ENCODE measurements around the gene FRA10AC1.

Gene FRA10AC1

DNA sequence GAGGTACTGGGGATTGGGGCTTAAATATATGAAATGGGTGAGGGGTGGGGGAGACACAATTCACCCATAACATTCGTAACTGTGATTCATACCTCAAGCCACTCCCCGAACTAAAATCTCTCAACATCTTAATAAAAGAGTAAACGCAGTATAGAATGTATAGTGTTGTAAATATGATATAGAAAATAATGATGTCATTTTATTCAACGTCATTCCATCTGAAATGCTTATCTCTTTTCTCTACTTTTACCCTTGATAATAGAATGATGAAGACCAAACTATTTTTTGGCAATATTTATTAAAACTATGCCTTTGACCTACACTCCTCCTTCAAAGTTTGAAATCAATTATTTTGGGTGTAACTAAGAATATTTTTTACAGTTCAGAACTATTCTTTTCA is 36.4 kb downstream of the FRA10AC1 start:
- Histone ChIP-seq H3K79me2 (ENCODE audit: control insufficient read depth, low read length) (no peaks in the 10 kb centered on the region), H3K4me1 (ENCODE audit: control insufficient read depth, low read length) (no peaks in the 10 kb centered on the region), H3K9me3 (ENCODE audit: control insufficient read depth, insufficient read depth, low read length) (no peaks in the 10 kb centered on the region), H3K4me3 (ENCODE audit: low read length) (no peak overlapping the region), H4K20me1 (ENCODE audit: control insufficient read depth, insufficient read depth, low read depth, low read length) (no peaks in the 10 kb centered on the region), H3K36me3 (ENCODE audit: control insufficient read depth, low read length) (peaks cover 18% of the 10 kb centered on the region), H3F3A (ENCODE audit: control insufficient read depth, insufficient read depth) (no peaks in the 10 kb centered on the region), H3K9me2 (replicated peaks; ENCODE audit: control insufficient read depth, low read length) (no peaks in the 10 kb centered on the region), H3K27ac (ENCODE audit: low read depth, low read length) (no peak overlapping the region), H3K4me2 (ENCODE audit: low read length) (no peak overlapping the region), H3K27me3 (ENCODE audit: control insufficient read depth, low read length) (no peaks in the 10 kb centered on the region)
- no peak for TF ChIP-seq EZH2phosphoT487 (IDR thresholded peaks at IDR 0.05; ENCODE audit: borderline replicate concordance, low read length)
- TF ChIP-seq, protein P1, sequence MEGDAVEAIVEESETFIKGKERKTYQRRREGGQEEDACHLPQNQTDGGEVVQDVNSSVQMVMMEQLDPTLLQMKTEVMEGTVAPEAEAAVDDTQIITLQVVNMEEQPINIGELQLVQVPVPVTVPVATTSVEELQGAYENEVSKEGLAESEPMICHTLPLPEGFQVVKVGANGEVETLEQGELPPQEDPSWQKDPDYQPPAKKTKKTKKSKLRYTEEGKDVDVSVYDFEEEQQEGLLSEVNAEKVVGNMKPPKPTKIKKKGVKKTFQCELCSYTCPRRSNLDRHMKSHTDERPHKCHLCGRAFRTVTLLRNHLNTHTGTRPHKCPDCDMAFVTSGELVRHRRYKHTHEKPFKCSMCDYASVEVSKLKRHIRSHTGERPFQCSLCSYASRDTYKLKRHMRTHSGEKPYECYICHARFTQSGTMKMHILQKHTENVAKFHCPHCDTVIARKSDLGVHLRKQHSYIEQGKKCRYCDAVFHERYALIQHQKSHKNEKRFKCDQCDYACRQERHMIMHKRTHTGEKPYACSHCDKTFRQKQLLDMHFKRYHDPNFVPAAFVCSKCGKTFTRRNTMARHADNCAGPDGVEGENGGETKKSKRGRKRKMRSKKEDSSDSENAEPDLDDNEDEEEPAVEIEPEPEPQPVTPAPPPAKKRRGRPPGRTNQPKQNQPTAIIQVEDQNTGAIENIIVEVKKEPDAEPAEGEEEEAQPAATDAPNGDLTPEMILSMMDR (IDR thresholded peaks at IDR 0.05; ENCODE audit: low read depth, low read length, poor library complexity, severe bottlenecking), result no peak

DNA sequence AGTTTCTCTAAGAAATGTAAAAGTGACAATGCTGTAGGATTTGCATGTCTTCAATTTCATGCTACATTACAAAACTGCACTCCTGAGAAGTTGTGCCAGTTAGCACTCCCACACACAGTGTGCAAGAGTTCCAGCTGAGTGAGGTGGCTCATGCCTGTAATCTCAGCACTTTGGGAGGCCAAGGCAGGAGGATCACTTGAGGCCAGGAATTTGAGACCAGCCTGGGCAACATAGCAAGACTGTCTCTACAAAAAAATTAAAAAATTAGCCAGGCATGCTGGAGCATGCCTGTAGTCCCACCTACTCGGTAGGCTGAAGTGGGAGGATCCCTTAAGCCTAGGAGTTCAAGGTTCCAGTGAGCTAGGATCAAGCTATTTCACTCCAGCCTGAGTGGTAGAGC is 44.6 kb downstream of the FRA10AC1 start:
- Histone ChIP-seq H4K20me1 (ENCODE audit: control insufficient read depth, insufficient read depth, low read depth, low read length) (no peaks in the 10 kb centered on the region), H3K79me2 (ENCODE audit: control insufficient read depth, low read length) (no peaks in the 10 kb centered on the region), H3F3A (ENCODE audit: control insufficient read depth, insufficient read depth) (no peaks in the 10 kb centered on the region), H3K4me1 (ENCODE audit: control insufficient read depth, low read length) (no peaks in the 10 kb centered on the region), H3K27me3 (ENCODE audit: control insufficient read depth, low read length) (no peaks in the 10 kb centered on the region), H3K27ac (ENCODE audit: low read depth, low read length) (no peak overlapping the region), H3K36me3 (ENCODE audit: control insufficient read depth, low read length) (no peaks in the 10 kb centered on the region), H3K4me3 (ENCODE audit: low read length) (no peak overlapping the region), H3K4me2 (ENCODE audit: low read length) (no peak overlapping the region), H3K9me2 (replicated peaks; ENCODE audit: control insufficient read depth, low read length) (no peaks in the 10 kb centered on the region), H3K9me3 (ENCODE audit: control insufficient read depth, insufficient read depth, low read length) (no peaks in the 10 kb centered on the region)
- TF ChIP-seq EZH2phosphoT487 (IDR thresholded peaks at IDR 0.05; ENCODE audit: borderline replicate concordance, low read length), result no peak
- TF ChIP-seq, protein P1 (IDR thresholded peaks at IDR 0.05; ENCODE audit: low read depth, low read length, poor library complexity, severe bottlenecking), result no peak

DNA sequence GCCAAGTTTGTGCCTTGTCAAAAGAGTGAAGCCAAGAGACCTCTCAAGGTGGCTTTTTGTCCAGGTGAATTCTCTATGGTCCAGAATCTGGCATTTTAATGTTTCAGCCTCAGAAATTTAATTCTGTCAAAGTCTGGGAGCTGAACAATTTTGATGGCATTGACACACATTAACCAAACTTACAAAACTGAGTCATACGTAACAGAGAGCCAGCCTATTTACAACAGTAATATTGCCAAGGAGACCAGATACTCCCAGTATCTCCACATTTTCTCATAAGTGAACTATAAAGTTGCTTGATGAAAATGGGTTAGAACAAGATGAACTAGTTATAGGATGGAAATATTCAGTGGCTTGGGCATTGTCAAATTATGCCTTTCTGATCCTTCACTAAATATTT is 46.2 kb downstream of the FRA10AC1 start:
- Histone ChIP-seq H4K20me1 (ENCODE audit: control insufficient read depth, insufficient read depth, low read depth, low read length) (no peaks in the 10 kb centered on the region), H3K27ac (ENCODE audit: low read depth, low read length) (no peak overlapping the region), H3K9me2 (replicated peaks; ENCODE audit: control insufficient read depth, low read length) (no peaks in the 10 kb centered on the region), H3K27me3 (ENCODE audit: control insufficient read depth, low read length) (no peaks in the 10 kb centered on the region), H3F3A (ENCODE audit: control insufficient read depth, insufficient read depth) (no peaks in the 10 kb centered on the region), H3K9me3 (ENCODE audit: control insufficient read depth, insufficient read depth, low read length) (no peaks in the 10 kb centered on the region), H3K4me2 (ENCODE audit: low read length) (no peak overlapping the region), H3K4me3 (ENCODE audit: low read length) (no peak overlapping the region), H3K36me3 (ENCODE audit: control insufficient read depth, low read length) (no peaks in the 10 kb centered on the region), H3K4me1 (ENCODE audit: control insufficient read depth, low read length) (no peaks in the 10 kb centered on the region), H3K79me2 (ENCODE audit: control insufficient read depth, low read length) (no peaks in the 10 kb centered on the region)
- TF ChIP-seq EZH2phosphoT487 (IDR thresholded peaks at IDR 0.05; ENCODE audit: borderline replicate concordance, low read length), result no peak
- TF ChIP-seq, protein P1 (IDR thresholded peaks at IDR 0.05; ENCODE audit: low read depth, low read length, poor library complexity, severe bottlenecking), result no peak

DNA sequence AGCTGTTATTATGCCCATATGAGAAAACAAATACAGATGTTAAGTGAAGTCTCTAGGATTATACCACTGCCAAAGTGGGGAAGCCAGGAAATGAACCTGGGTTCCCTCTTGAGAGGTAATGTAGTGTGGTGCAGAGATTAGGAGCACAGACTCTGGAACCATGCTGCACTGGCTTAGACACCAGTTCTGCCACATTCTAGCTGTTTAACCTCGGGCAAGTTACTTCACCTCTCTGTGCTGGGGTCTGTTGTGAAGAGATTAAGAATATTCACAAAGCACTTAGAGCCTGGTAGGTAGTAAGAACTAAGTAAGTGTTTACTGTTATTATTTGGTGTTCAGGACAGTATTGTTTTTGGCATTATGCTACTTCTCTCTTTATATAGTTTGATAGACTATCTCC is 48.2 kb downstream of the FRA10AC1 start:
- no peaks in the 10 kb centered on the region for H3K4me1 ChIP-seq (ENCODE audit: control insufficient read depth, low read length)
- H3K4me3 ChIP-seq (ENCODE audit: low read length), result no peak overlapping the region

More for the DNA sequence above, 48.2 kb downstream of the FRA10AC1 start:
- H3K79me2 ChIP-seq (ENCODE audit: control insufficient read depth, low read length), result no peaks in the 10 kb centered on the region
- H3K27ac ChIP-seq (ENCODE audit: low read depth, low read length), result no peak overlapping the region
- no peaks in the 10 kb centered on the region for H4K20me1 ChIP-seq (ENCODE audit: control insufficient read depth, insufficient read depth, low read depth, low read length)
- no peak overlapping the region for H3K4me2 ChIP-seq (ENCODE audit: low read length)
- no peaks in the 10 kb centered on the region for H3K27me3 ChIP-seq (ENCODE audit: control insufficient read depth, low read length)
- no peak for TF ChIP-seq EZH2phosphoT487 (IDR thresholded peaks at IDR 0.05; ENCODE audit: borderline replicate concordance, low read length)
- TF ChIP-seq, protein P1 (IDR thresholded peaks at IDR 0.05; ENCODE audit: low read depth, low read length, poor library complexity, severe bottlenecking), result no peak
- H3F3A ChIP-seq (ENCODE audit: control insufficient read depth, insufficient read depth), result no peaks in the 10 kb centered on the region
- no peaks in the 10 kb centered on the region for H3K9me3 ChIP-seq (ENCODE audit: control insufficient read depth, insufficient read depth, low read length)
- H3K9me2 ChIP-seq (replicated peaks; ENCODE audit: control insufficient read depth, low read length), result no peaks in the 10 kb centered on the region
- H3K36me3 ChIP-seq (ENCODE audit: control insufficient read depth, low read length), result no peaks in the 10 kb centered on the region
